ENCODE measurements around the gene PIGP. TPM values are rescaled to one million over a fixed set of nuclear protein-coding genes. Genes with fewer than 3 reads are reported as not detected.
"Not testable (repeated sequence)": the region's sequence is repeated elsewhere in the genome, so short reads cannot be mapped to it uniquely, and the experiment has no call there.

The PIGP gene
- total and polyA plus RNA-seq, 4 experiments from 2014 or later: 17.2 to 31.5 (median 25.6) TPM

DNA sequence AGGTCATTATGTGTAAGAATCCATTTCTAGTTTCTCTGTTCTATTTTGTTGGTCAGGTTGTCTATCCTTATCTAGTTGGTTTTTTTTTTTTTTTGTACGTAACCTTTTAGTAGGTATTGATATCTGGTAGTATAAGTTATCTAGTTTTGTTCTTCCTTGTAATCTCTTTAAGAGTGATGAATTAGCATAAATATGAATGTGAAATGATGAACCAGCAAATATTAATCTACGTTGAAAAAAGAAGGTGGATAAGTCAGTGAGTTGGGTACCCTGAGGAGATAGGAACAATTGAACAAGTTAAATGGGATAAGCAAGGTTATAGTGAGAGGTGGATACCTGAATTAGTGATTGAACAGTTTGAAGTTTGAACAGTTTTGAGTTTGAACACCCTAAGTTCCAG, 34.1 kb upstream of the PIGP start:
- Mint-ChIP-seq H3K4me3 (no peak overlapping the region), H3K4me1 (peaks cover 0 to 10% (median 0%) of the 10 kb centered on the region in 4 donors), H3K27me3 (no peaks in the 10 kb centered on the region), H3K9me3 (peaks cover 0 to 6% (median 0%) of the 10 kb centered on the region in 8 donors), H3K27ac (peak overlapping the region in 2 of 7 donors; percentile 8 to 36), H3K36me3 (peaks cover 15 to 27% of the 10 kb centered on the region in 2 donors)
- DNase-seq: no peak
- Histone ChIP-seq H3K36me3 (ENCODE audit: insufficient read depth, low read length) (no peaks in the 10 kb centered on the region), H3K4me3 (ENCODE audit: low read length in 2 of 2) (no peak overlapping the region), H3K9me3 (ENCODE audit: control insufficient read depth in 1 of 2, low read length in 2 of 2) (no peaks in the 10 kb centered on the region), H3K27ac (ENCODE audit: low read depth, low read length) (no peak overlapping the region), H3K4me1 (ENCODE audit: insufficient read depth, low read length) (no peaks in the 10 kb centered on the region), H3K27me3 (ENCODE audit: insufficient read depth, low read length) (no peaks in the 10 kb centered on the region)
- intact Hi-C loops (cut with micrococcal nuclease): no loop called here
- ChIA-PET CTCF (ENCODE audit: partially characterized antibody) (no interaction called here), POLR2A (ENCODE audit: partially characterized antibody) (no interaction called here)

DNA sequence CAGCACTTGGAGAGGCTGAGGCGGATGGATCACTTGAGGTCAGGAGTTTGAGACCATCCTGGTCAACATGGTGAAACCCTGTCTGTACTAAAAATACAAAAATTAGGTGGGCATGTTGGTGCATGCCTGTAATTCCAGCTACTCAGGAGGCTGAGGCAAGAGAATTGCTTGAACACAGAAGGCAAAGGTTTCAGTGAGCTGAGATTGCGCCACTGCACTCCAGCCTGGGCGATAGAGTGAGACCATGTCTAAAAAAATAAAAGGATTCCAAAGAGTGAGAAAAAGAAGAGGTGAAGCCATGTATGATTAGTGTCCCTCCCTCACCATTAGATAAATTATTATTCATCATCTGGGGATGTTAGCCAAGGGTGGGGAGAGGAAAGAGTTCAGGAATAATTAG, 29.9 kb upstream of the PIGP start:
- H3K4me3 Mint-ChIP-seq; H3K27ac ChIP-seq (ENCODE audit: low read depth, low read length); H3K9me3 ChIP-seq (ENCODE audit: control insufficient read depth in 1 of 2, low read length in 2 of 2); intact Hi-C loops (cut with micrococcal nuclease); H3K27me3 ChIP-seq (ENCODE audit: insufficient read depth, low read length); CTCF ChIA-PET (ENCODE audit: partially characterized antibody); H3K4me3 ChIP-seq (ENCODE audit: low read length in 2 of 2); H3K27me3 Mint-ChIP-seq; H3K27ac Mint-ChIP-seq; DNase-seq; H3K4me1 ChIP-seq (ENCODE audit: insufficient read depth, low read length); POLR2A ChIA-PET (ENCODE audit: partially characterized antibody); H3K9me3 Mint-ChIP-seq: not testable (repeated sequence)
- peaks cover 11% of the 10 kb centered on the region for H3K36me3 ChIP-seq (ENCODE audit: insufficient read depth, low read length)
- Mint-ChIP-seq H3K36me3 (peaks cover 34 to 43% of the 10 kb centered on the region in 2 donors), H3K4me1 (peaks cover 0 to 10% (median 0%) of the 10 kb centered on the region in 4 donors)

DNA sequence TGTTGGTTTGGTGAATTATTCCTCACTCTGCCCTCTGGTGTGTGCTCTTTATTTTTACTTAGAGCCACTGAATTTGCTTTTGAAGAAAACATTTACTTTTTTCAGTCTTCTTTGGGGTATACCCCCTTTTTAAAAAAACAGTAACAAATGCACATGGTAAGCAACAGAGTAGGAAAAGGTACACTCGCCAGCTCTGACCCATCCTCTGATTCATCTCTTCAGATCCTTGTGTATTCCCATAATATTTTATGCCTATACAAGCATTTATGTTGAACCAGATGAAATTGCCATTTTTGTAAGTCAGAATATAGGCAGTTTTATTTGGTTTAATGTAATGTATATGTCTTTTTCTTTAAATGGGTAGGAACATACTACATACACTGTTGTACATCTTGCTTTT, 28.5 kb upstream of the PIGP start:
- H3K4me1 Mint-ChIP-seq: peaks cover 0 to 7% (median 0%) of the 10 kb centered on the region in 4 donors
- Histone ChIP-seq H3K36me3 (ENCODE audit: insufficient read depth, low read length) (peaks cover 18% of the 10 kb centered on the region), H3K4me1 (ENCODE audit: insufficient read depth, low read length) (no peaks in the 10 kb centered on the region), H3K27ac (ENCODE audit: low read depth, low read length) (no peak overlapping the region), H3K4me3 (ENCODE audit: low read length in 2 of 2) (no peak overlapping the region), H3K27me3 (ENCODE audit: insufficient read depth, low read length) (no peaks in the 10 kb centered on the region), H3K9me3 (ENCODE audit: control insufficient read depth in 1 of 2, low read length in 2 of 2) (no peaks in the 10 kb centered on the region)
- H3K4me3 Mint-ChIP-seq: no peak overlapping the region
- H3K9me3 Mint-ChIP-seq: no peaks in the 10 kb centered on the region
- peak overlapping the region in 1 of 7 donors; percentile 27 for H3K27ac Mint-ChIP-seq
- CTCF ChIA-PET (ENCODE audit: partially characterized antibody): no interaction called here
- H3K36me3 Mint-ChIP-seq: peaks cover 36 to 38% of the 10 kb centered on the region in 2 donors
- POLR2A ChIA-PET (ENCODE audit: partially characterized antibody): no interaction called here
- no peaks in the 10 kb centered on the region for H3K27me3 Mint-ChIP-seq
- intact Hi-C loops (cut with micrococcal nuclease): no loop called here
- DNase-seq: no peak

DNA sequence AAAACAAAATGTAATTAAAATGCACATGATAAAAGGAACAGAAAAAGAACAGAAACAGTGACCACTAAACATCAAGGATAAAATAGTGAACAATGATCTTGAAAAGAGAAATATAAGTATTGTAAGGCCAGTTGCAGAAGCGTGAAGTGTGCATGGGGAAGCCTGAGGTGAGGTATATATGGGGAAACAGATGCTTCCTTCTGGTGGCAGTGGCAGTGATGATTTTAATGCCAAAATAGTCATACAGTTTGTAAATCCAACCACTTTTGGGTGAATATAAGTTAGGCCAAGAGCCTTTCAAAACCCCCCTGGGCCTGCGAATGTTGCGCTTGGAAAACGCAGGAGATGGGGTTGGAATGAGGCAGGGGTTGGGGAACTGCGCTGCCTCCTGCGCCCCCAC, 27.4 kb upstream of the PIGP start:
- Mint-ChIP-seq H3K4me3 (no peak overlapping the region), H3K27ac (peak overlapping the region in 1 of 7 donors; percentile 62), H3K27me3 (no peaks in the 10 kb centered on the region), H3K36me3 (peaks cover 44 to 46% of the 10 kb centered on the region in 2 donors), H3K4me1 (peaks cover 0 to 5% (median 0%) of the 10 kb centered on the region in 4 donors), H3K9me3 (no peaks in the 10 kb centered on the region)
- intact Hi-C loops (cut with micrococcal nuclease): no loop called here
- POLR2A ChIA-PET (ENCODE audit: partially characterized antibody): no interaction called here
- CTCF ChIA-PET (ENCODE audit: partially characterized antibody): no interaction called here
- Histone ChIP-seq H3K4me3 (ENCODE audit: low read length in 2 of 2) (no peak overlapping the region), H3K4me1 (ENCODE audit: insufficient read depth, low read length) (no peaks in the 10 kb centered on the region), H3K9me3 (ENCODE audit: control insufficient read depth in 1 of 2, low read length in 2 of 2) (no peaks in the 10 kb centered on the region), H3K27ac (ENCODE audit: low read depth, low read length) (no peak overlapping the region), H3K27me3 (ENCODE audit: insufficient read depth, low read length) (no peaks in the 10 kb centered on the region), H3K36me3 (ENCODE audit: insufficient read depth, low read length) (peaks cover 26% of the 10 kb centered on the region)
- DNase-seq: no peak

DNA sequence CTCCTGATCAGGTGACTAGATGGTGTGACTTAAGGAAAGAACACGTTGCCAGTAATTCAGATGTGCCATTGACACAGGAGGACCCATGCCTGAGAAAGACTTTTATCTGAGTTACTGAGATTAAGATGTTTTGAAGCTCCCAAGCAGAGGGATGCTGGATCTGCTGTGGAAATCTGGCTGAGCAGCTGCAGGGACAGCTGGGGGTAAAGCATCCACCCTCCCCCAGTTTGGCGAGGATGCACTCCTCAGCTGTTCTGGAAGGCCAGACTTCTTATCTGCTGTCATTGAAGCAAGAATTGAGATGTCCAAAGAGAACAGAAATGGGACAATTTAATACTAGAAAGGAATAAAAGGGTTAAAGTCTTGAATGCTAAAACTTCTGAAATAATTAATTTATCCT, 25.9 kb upstream of the PIGP start:
- Mint-ChIP-seq H3K9me3 (no peaks in the 10 kb centered on the region), H3K36me3 (peaks cover 46 to 51% of the 10 kb centered on the region in 2 donors), H3K4me3 (no peak overlapping the region), H3K27ac (no peak overlapping the region), H3K4me1 (peaks cover 0 to 2% (median 0%) of the 10 kb centered on the region in 4 donors), H3K27me3 (no peaks in the 10 kb centered on the region)
- H3K27me3 ChIP-seq (ENCODE audit: insufficient read depth, low read length): no peaks in the 10 kb centered on the region
- H3K4me3 ChIP-seq (ENCODE audit: low read length in 2 of 2): no peak overlapping the region
- ChIA-PET POLR2A (ENCODE audit: partially characterized antibody) (interaction anchor here (0.6 kb wide), 1 partner anchor 27 kb away, joined by 3 read pairs; no protein-coding TSS in a partner anchor), CTCF (ENCODE audit: partially characterized antibody) (no interaction called here)
- no peaks in the 10 kb centered on the region for H3K9me3 ChIP-seq (ENCODE audit: control insufficient read depth in 1 of 2, low read length in 2 of 2)
- H3K27ac ChIP-seq (ENCODE audit: low read depth, low read length): no peak overlapping the region
- no peak for DNase-seq
- H3K4me1 ChIP-seq (ENCODE audit: insufficient read depth, low read length): no peaks in the 10 kb centered on the region
- intact Hi-C loops (cut with micrococcal nuclease): no loop called here
- H3K36me3 ChIP-seq (ENCODE audit: insufficient read depth, low read length): peaks cover 28% of the 10 kb centered on the region

DNA sequence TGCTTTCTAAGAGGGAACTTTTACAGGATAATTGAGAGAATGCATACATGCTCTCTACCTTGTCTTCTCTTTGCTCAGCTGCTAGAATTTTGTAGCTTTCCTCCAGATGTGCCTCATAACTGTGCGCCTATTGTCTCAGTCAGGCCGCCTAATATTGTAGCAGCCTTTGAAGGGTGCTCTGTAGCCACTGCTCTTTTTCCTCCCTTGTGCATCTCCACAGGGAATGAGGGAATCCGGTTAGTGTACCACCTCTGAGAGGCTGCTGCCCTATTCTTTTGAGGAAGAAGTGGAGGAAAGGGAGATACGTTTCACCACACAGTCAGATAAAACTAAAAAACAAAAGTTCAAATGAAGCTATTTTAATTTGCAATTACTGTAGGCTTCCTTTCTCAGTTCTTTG, 22.9 kb upstream of the PIGP start:
- DNase-seq: no peak
- ChIA-PET CTCF (ENCODE audit: partially characterized antibody) (no interaction called here), POLR2A (ENCODE audit: partially characterized antibody) (no interaction called here)
- no peaks in the 10 kb centered on the region for H3K27me3 Mint-ChIP-seq
- H3K36me3 Mint-ChIP-seq: peaks cover 47 to 59% of the 10 kb centered on the region in 2 donors
- H3K36me3 ChIP-seq (ENCODE audit: insufficient read depth, low read length): peaks cover 32% of the 10 kb centered on the region
- no peak overlapping the region for H3K4me3 ChIP-seq (ENCODE audit: low read length in 2 of 2)
- no peaks in the 10 kb centered on the region for H3K9me3 ChIP-seq (ENCODE audit: control insufficient read depth in 1 of 2, low read length in 2 of 2)
- no peaks in the 10 kb centered on the region for H3K9me3 Mint-ChIP-seq
- H3K4me1 ChIP-seq (ENCODE audit: insufficient read depth, low read length): no peaks in the 10 kb centered on the region
- no peak overlapping the region for H3K27ac ChIP-seq (ENCODE audit: low read depth, low read length)
- H3K4me3 Mint-ChIP-seq: no peak overlapping the region
- no peak overlapping the region for H3K27ac Mint-ChIP-seq
- no peaks in the 10 kb centered on the region for H3K4me1 Mint-ChIP-seq
- intact Hi-C loops (cut with micrococcal nuclease): no loop called here
- H3K27me3 ChIP-seq (ENCODE audit: insufficient read depth, low read length): no peaks in the 10 kb centered on the region

DNA sequence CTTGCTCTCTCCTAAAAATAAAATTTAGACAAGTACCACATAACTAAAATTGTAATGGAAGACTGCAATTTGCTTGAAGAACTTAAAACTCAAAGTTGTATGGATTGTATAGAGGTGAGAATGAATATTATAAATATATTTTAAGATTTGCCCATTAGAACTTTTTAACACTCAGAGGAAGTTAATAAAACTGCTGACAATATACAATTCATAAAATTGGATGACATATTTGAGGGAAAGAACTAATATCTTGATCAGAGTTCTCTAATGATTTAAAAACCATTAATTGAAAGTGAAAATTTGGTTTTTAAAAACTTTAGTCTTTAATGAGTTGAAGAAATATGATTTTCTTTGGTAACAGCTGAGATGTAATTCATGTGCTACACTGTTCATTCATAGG, 21.1 kb upstream of the PIGP start:
- no peaks in the 10 kb centered on the region for H3K27me3 Mint-ChIP-seq
- CTCF ChIA-PET (ENCODE audit: partially characterized antibody): no interaction called here
- no peak for DNase-seq
- no peak overlapping the region for H3K27ac Mint-ChIP-seq
- H3K36me3 Mint-ChIP-seq: peaks cover 42 to 57% of the 10 kb centered on the region in 2 donors
- POLR2A ChIA-PET (ENCODE audit: partially characterized antibody): no interaction called here
- Histone ChIP-seq H3K4me1 (ENCODE audit: insufficient read depth, low read length) (no peaks in the 10 kb centered on the region), H3K27me3 (ENCODE audit: insufficient read depth, low read length) (no peaks in the 10 kb centered on the region), H3K36me3 (ENCODE audit: insufficient read depth, low read length) (peaks cover 36% of the 10 kb centered on the region), H3K4me3 (ENCODE audit: low read length in 2 of 2) (no peak overlapping the region), H3K9me3 (ENCODE audit: control insufficient read depth in 1 of 2, low read length in 2 of 2) (no peaks in the 10 kb centered on the region), H3K27ac (ENCODE audit: low read depth, low read length) (no peak overlapping the region)
- H3K9me3 Mint-ChIP-seq: no peaks in the 10 kb centered on the region
- H3K4me1 Mint-ChIP-seq: peaks cover 0 to under 1% (median 0%) of the 10 kb centered on the region in 4 donors
- intact Hi-C loops (cut with micrococcal nuclease): no loop called here
- H3K4me3 Mint-ChIP-seq: no peak overlapping the region

DNA sequence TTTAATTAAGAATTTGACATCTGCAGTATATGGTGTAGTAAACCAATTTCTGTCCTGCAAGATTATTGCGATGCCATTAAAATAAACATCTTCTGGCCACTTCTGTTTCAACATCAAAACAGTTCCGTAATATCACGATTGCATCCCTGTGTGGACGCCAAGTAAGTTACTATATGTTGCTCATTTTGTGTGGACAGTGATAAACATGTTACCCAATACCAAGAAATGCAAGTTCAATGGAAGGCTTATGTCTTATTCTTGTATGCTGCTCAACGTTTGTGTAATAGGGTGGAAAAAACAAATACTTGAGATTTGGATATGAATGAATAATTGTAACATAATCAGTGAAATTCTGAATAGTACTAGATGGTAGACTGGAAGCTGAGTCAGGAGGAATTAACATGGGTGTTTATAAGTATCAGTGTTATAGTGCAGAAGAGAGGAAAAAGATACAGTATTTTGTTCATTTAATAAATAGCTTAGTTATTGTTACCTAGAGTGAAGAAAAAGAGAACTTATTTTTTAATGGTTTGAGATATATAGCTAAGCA, 15.4 kb upstream of the PIGP start:
- H3K27ac Mint-ChIP-seq: no peak overlapping the region
- POLR2A ChIA-PET (ENCODE audit: partially characterized antibody): no interaction called here

More for the DNA sequence above, 15.4 kb upstream of the PIGP start:
- no peak for DNase-seq
- intact Hi-C loops (cut with micrococcal nuclease): no loop called here
- Mint-ChIP-seq H3K36me3 (peaks cover 24 to 28% of the 10 kb centered on the region in 2 donors), H3K27me3 (no peaks in the 10 kb centered on the region), H3K4me3 (no peak overlapping the region), H3K9me3 (no peaks in the 10 kb centered on the region), H3K4me1 (peaks cover 9 to 12% (median 10%) of the 10 kb centered on the region in 4 donors)
- Histone ChIP-seq H3K9me3 (ENCODE audit: control insufficient read depth in 1 of 2, low read length in 2 of 2) (no peaks in the 10 kb centered on the region), H3K27ac (ENCODE audit: low read depth, low read length) (no peak overlapping the region), H3K36me3 (ENCODE audit: insufficient read depth, low read length) (peaks cover 12% of the 10 kb centered on the region), H3K27me3 (ENCODE audit: insufficient read depth, low read length) (no peaks in the 10 kb centered on the region), H3K4me3 (ENCODE audit: low read length in 2 of 2) (no peak overlapping the region), H3K4me1 (ENCODE audit: insufficient read depth, low read length) (peaks cover 19% of the 10 kb centered on the region)
- CTCF ChIA-PET (ENCODE audit: partially characterized antibody): no interaction called here
